Activated T-helper 2 cell treated with anti-CD3 and anti-CD28 coated beads, Interferon-gamma antibody, Interleukin-2, Interleukin-4, amounts not matched to agents 10 μg/mL and 5 μg/mL and 100 μg/mL, durations not matched to agents 14 hours and 24 hours and 36 hours (primary cell): ENCODE measurements around the gene THAP6. TPM values are rescaled to one million over a fixed set of nuclear protein-coding genes. Genes with fewer than 3 reads are reported as not detected.

Experiments
- DNase-seq: peaks from one replicate; pipeline ENCODE4 v3.0.0; 2021; ENCODE audit warnings: low spot score
- H3K27ac Mint-ChIP-seq: one replicate; pipeline ENCODE4 v1.8.0; 2021; ENCODE audit warnings: mixed read lengths
- H3K27me3 Mint-ChIP-seq: one replicate; pipeline ENCODE4 v1.8.0; 2021; ENCODE audit warnings: low read depth, mixed read lengths
- H3K36me3 Mint-ChIP-seq: one replicate; pipeline ENCODE4 v1.8.0; 2021; ENCODE audit warnings: low read depth, mixed read lengths
- H3K4me1 Mint-ChIP-seq: one replicate; pipeline ENCODE4 v1.8.0; 2021; ENCODE audit warnings: low read depth, mixed read lengths
- H3K4me3 Mint-ChIP-seq: one replicate; pipeline ENCODE4 v1.8.0; 2021; ENCODE audit warnings: low read depth, mild to moderate bottlenecking, moderate library complexity, mixed read lengths
- H3K9me3 Mint-ChIP-seq: one replicate; pipeline ENCODE4 v1.8.0; 2021; ENCODE audit warnings: mixed read lengths
- intact Hi-C: fragments of 100-400 bp; cut with micrococcal nuclease; formaldehyde crosslinking; loops from one replicate; pipeline ENCODE4 v1.15.1; 2023
- total RNA-seq: library from RNA; stranded (reverse); gene quantifications from 2 replicates; pipeline ENCODE4 v1.2.3, GENCODE V29; 2022

The THAP6 gene
- total RNA-seq, 1 donor from 2014 or later: 18.4 TPM

DNA sequence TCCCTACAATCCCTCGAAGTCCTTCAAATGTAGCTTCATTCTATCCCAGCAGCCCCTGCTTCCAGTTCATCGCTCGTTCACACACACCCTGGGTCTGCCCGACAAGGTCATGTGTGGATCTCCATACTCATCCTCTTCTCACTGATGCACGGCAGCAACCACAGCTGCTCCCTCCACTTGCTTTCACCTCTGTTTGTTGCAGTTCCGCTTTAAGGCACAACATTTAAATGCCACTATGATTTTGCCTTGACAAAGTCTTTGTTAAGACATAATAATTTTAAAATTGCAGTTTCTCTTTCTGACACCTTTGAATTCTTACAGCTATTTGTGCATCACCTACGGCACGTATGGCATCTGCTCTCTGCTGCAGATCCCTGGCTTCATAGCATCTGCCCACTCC is 43.4 kb downstream of the THAP6 start:
- H3K4me1 Mint-ChIP-seq: peaks cover 5% of the 10 kb centered on the region
- H3K27ac Mint-ChIP-seq: no peak overlapping the region
- no peaks in the 10 kb centered on the region for H3K36me3 Mint-ChIP-seq
- no peak overlapping the region for H3K4me3 Mint-ChIP-seq
- DNase-seq: no peak
- H3K9me3 Mint-ChIP-seq: no peaks in the 10 kb centered on the region
- intact Hi-C loops: no loop called here
- peaks cover 12% of the 10 kb centered on the region for H3K27me3 Mint-ChIP-seq

DNA sequence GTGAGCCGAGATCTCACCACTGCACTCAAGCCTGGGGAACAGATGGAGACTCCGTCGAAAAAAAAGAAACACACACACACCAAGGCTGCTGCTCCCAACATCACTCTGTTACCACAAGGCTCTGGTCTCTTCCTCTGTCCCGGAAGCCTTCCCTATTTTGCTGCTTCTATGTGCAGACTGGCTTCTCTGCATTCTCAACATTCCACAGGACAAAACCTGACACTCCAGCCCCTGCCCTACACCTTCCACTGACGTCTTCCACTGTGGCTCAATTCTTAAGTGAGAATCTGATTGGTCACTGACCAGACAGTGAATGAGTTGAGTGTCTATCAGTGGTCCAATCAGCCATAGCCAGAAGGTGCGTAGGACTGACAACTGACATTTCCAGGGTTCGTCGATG is 47.5 kb downstream of the THAP6 start:
- peaks cover 11% of the 10 kb centered on the region for H3K4me1 Mint-ChIP-seq
- DNase-seq: no peak
- H3K27ac Mint-ChIP-seq: no peak overlapping the region
- no peaks in the 10 kb centered on the region for H3K9me3 Mint-ChIP-seq
- no peaks in the 10 kb centered on the region for H3K36me3 Mint-ChIP-seq
- no peak overlapping the region for H3K4me3 Mint-ChIP-seq
- intact Hi-C loops: no loop called here
- peaks cover 24% of the 10 kb centered on the region for H3K27me3 Mint-ChIP-seq

DNA sequence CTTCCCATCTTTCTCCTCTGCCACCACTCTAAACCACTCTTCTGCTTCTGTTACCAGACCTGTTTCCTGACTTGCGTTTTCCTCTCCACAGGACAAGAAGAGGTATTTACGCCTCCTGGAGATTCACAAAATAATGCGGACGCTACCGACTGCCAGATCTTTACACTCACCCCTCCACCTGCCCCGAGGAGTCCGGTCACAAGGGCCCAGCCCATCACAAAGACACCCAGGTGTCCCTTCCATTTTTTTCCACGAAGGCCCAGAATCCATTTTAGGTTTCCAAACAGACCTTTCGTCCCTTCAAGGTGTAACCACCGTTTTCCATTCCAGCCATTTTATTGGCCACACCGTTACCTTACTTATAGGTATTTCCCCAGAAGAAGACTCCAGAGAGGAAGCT is 49.8 kb downstream of the THAP6 start:
- DNase-seq: no peak
- Mint-ChIP-seq H3K9me3 (no peaks in the 10 kb centered on the region), H3K4me1 (peaks cover 7% of the 10 kb centered on the region), H3K4me3 (no peak overlapping the region), H3K36me3 (no peaks in the 10 kb centered on the region), H3K27ac (no peak overlapping the region), H3K27me3 (peaks cover 21% of the 10 kb centered on the region)
- intact Hi-C loops: no loop called here

DNA sequence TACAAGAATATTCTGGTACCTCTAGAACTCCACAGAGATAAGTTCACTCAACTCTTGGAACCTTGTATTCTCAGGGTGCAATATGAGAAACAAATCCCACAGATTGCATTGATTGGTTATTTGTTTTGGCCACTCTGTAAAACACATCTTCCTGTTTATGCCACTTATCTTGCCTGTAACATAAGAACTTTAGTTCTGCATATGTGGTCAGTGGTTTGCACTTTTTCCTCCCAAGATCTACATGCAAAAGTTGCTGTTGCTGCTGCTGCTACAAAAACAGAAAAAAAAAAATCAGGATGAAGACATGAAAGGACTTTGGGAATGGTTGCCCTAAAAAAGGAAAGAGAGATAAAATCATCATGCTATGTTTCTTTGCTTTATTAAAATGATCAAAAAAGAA is 51.2 kb downstream of the THAP6 start:
- intact Hi-C loops: no loop called here
- H3K4me1 Mint-ChIP-seq: peaks cover 7% of the 10 kb centered on the region
- H3K27ac Mint-ChIP-seq: no peak overlapping the region
- H3K27me3 Mint-ChIP-seq: peaks cover 16% of the 10 kb centered on the region
- no peaks in the 10 kb centered on the region for H3K36me3 Mint-ChIP-seq
- H3K9me3 Mint-ChIP-seq: no peaks in the 10 kb centered on the region
- no peak for DNase-seq
- no peak overlapping the region for H3K4me3 Mint-ChIP-seq

DNA sequence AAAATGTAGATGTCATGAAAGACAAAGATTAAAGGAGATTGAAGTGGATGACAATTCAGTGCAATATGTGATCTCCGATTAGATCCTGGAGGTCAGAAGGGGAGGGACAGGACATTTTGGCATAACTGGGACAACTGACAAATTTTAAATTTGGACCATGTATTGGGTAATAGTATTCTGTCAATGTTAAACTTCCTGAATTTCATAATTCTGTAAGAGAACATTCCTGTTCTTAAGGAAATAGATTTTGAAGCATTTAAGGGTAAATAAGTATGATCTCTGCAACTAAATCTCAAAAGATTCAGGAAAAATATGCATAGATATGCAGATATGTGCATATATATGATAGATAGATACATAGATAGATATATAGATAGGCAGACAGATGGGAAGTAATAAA is 52.6 kb downstream of the THAP6 start:
- DNase-seq: no peak
- no peaks in the 10 kb centered on the region for H3K9me3 Mint-ChIP-seq
- no peak overlapping the region for H3K27ac Mint-ChIP-seq
- peaks cover 21% of the 10 kb centered on the region for H3K27me3 Mint-ChIP-seq
- no peaks in the 10 kb centered on the region for H3K36me3 Mint-ChIP-seq
- intact Hi-C loops: no loop called here
- no peak overlapping the region for H3K4me3 Mint-ChIP-seq
- peaks cover 7% of the 10 kb centered on the region for H3K4me1 Mint-ChIP-seq

DNA sequence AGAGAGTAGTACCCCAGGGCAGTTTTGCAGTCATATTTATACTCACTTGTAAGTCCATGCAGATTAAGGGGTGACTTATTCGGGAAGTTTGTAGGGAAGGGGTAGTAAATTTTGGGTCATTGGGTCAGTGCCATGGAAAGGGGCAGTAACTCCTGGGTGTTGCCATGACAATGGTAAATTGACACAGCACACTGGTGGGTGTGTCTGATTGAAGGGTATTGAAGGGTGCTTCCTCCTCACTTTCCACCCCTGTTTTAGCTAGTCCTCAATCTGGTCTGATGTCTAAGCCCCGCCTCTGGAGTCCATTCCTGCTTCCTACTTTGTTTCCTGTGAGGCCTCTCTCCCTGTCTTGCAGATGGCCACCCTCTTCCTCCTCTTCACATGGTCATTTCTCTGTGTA is 53.5 kb downstream of the THAP6 start:
- no peaks in the 10 kb centered on the region for H3K9me3 Mint-ChIP-seq
- no peak overlapping the region for H3K4me3 Mint-ChIP-seq
- no peaks in the 10 kb centered on the region for H3K36me3 Mint-ChIP-seq
- no peak overlapping the region for H3K27ac Mint-ChIP-seq
- intact Hi-C loops: no loop called here
- H3K27me3 Mint-ChIP-seq: peaks cover 27% of the 10 kb centered on the region
- peaks cover 7% of the 10 kb centered on the region for H3K4me1 Mint-ChIP-seq
- no peak for DNase-seq

Other genes starting within 250 kb of the THAP6 start
- 22.9 and 25.4 TPM in 2 replicates for gene RCHY1, start 70 bp upstream of the THAP6 start, total RNA-seq
- gene ODAPH, start 41.6 kb downstream of the THAP6 start, total RNA-seq: not detected in 2 replicates
- 0.23 and 0.57 TPM in 2 replicates for gene CDKL2, start 116.1 kb downstream of the THAP6 start, total RNA-seq
- 143 and 156 TPM in 2 replicates for gene G3BP2, start 158.9 kb downstream of the THAP6 start, total RNA-seq
- gene USO1, start 210.1 kb downstream of the THAP6 start, total RNA-seq: 57.4 and 59.0 TPM in 2 replicates